CD4-positive, CD25-positive, alpha-beta regulatory T cell (primary cell): ENCODE results near the gene TPTE. TPM values are rescaled to one million over a fixed set of nuclear protein-coding genes. Genes with fewer than 3 reads are reported as not detected.
"Not testable (repeated sequence)": the region's sequence is repeated elsewhere in the genome, so short reads cannot be mapped to it uniquely, and the experiment has no call there.

Experiments
- ATAC-seq, 2 donors: fragments of 150-1000 bp; cut with Tn5 transposase; one replicate each; pipeline ENCODE4 v1.10.0; 2021; ENCODE audit warnings: low read depth in 2 of 2, moderate number of reproducible peaks in 2 of 2, moderate library complexity in 1 of 2
- DNase-seq, 3 donors: peaks; one replicate each; pipeline versions ENCODE4 v3.0.0 to v3.0.0-alpha.2; 2012 to 2022; ENCODE audit warnings: mixed read lengths in 1 of 3
- H3K27ac ChIP-seq: one replicate; pipeline ENCODE4 v1.7.0; 2013; ENCODE audit warnings: mild to moderate bottlenecking, low read length; ENCODE audit not compliant: insufficient read depth, poor library complexity, severe bottlenecking
- H3K27me3 ChIP-seq: one replicate; pipeline ENCODE4 v1.7.0; 2013; ENCODE audit warnings: low read length; ENCODE audit not compliant: control insufficient read depth, insufficient read depth
- H3K36me3 ChIP-seq: one replicate; pipeline ENCODE4 v1.7.0; 2013; ENCODE audit warnings: mild to moderate bottlenecking, low read length, moderate library complexity; ENCODE audit not compliant: control insufficient read depth, insufficient read depth
- H3K4me1 ChIP-seq: 2 replicates; pipeline ENCODE4 v1.7.0; 2013; ENCODE audit warnings: mild to moderate bottlenecking, low read length; ENCODE audit not compliant: insufficient read depth, control insufficient read depth, poor library complexity, severe bottlenecking
- H3K4me3 ChIP-seq: one replicate; pipeline ENCODE4 v1.7.0; 2013; ENCODE audit warnings: low read depth, mild to moderate bottlenecking, low read length, moderate library complexity
- H3K9me3 ChIP-seq, 2 experiments: 1 replicate in 1 of 2; 2 replicates in 1 of 2; pipeline ENCODE4 v1.7.0; 2013; ENCODE audit warnings: low read length in 2 of 2, mild to moderate bottlenecking in 1 of 2, moderate library complexity in 1 of 2; ENCODE audit not compliant: control insufficient read depth in 2 of 2
- H3K27ac Mint-ChIP-seq, 3 donors: one replicate each; pipeline ENCODE4 v1.8.0; 2020 to 2022; ENCODE audit warnings: mild to moderate bottlenecking in 3 of 3, mixed read lengths in 3 of 3, moderate library complexity in 2 of 3
- H3K27me3 Mint-ChIP-seq: one replicate; pipeline ENCODE4 v1.8.0; 2022; ENCODE audit warnings: mild to moderate bottlenecking, mixed read lengths
- H3K36me3 Mint-ChIP-seq: one replicate; pipeline ENCODE4 v1.8.0; 2020; ENCODE audit warnings: mixed read lengths
- H3K4me1 Mint-ChIP-seq, 4 donors: one replicate each; pipeline ENCODE4 v1.8.0; 2020 to 2022; ENCODE audit warnings: mixed read lengths in 4 of 4, mild to moderate bottlenecking in 1 of 4
- H3K4me3 Mint-ChIP-seq, 4 donors: one replicate each; pipeline ENCODE4 v1.8.0; 2020 to 2022; ENCODE audit warnings: mild to moderate bottlenecking in 4 of 4, mixed read lengths in 4 of 4, moderate library complexity in 3 of 4
- H3K9me3 Mint-ChIP-seq, 7 donors: one replicate each; pipeline ENCODE4 v1.8.0; 2020 to 2022; ENCODE audit warnings: mixed read lengths in 7 of 7, mild to moderate bottlenecking in 3 of 7, moderate library complexity in 2 of 7
- polyA plus RNA-seq, 4 donors: library from polyadenylated mRNA; unstranded; fragments of 300-500 nt; fragmentation: Illumina TruSeq; gene quantifications; one replicate each; pipeline ENCODE4 v1.2.3, GENCODE V29; 2021
- total RNA-seq: library from RNA; stranded (reverse); gene quantifications from one replicate; pipeline ENCODE4 v1.2.3, GENCODE V29; 2022

TPTE gene
- total RNA-seq (not detected), polyA plus RNA-seq (not detected)

- H3K4me3 ChIP-seq = no peak within 1 kb of the TSS
- Mint-ChIP-seq H3K9me3 (peaks cover 10 to 60% (median 30%) of the 10 kb centered on the region in 7 donors), H3K27ac (no peak within 1 kb of the TSS), H3K4me1 (peaks cover 0 to 4% (median 0%) of the 10 kb centered on the region in 4 donors), H3K36me3 (peaks cover 4% of the 10 kb centered on the region), H3K27me3 (no peaks in the 10 kb centered on the region), H3K4me3 (no peak within 1 kb of the TSS)
- H3K4me1 ChIP-seq = no peaks in the 10 kb centered on the region
- no peak for DNase-seq
- ATAC-seq = no peak
- peaks cover 14 to 38% of the 10 kb centered on the region in 2 experiments for H3K9me3 ChIP-seq
- H3K36me3 ChIP-seq = no peaks in the 10 kb centered on the region
- H3K27me3 ChIP-seq = no peaks in the 10 kb centered on the region
- H3K27ac ChIP-seq = no peak within 1 kb of the TSS
Observed at GRCh38 chr21:10521091-10521598, at the start of gene TPTE. Gene TPTE (plus strand): TSS chr21:10521583. CDS start chr21:10538724, 17,141 bp downstream.

GRCh38 chr21:10471999-10472398 is 49.4 kb upstream of the TPTE start:
- not testable (repeated sequence) for H3K4me3 ChIP-seq, H3K36me3 ChIP-seq, H3K27me3 ChIP-seq

DNA sequence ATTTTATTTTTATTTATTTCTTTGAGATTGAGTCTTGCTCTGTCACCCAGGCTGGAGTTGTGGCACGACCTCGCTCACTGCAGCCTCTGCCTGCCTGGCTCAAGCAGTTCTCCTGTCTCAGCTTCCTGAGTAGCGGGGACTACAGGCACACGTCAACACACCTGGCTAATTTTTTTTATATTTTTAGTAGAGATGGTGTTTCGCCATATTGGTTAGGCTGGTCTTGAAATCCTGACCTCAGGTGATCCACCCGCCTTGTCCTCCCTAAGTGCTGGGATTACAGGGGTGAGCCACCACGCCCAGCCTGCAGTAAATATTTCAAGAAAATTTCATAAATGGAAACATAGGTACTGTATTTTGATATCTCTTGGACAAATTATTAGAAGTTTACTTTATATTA is 43.6 kb upstream of the TPTE start:
- H3K36me3 Mint-ChIP-seq, DNase-seq, ATAC-seq, H3K36me3 ChIP-seq, H3K4me1 Mint-ChIP-seq, H3K27me3 Mint-ChIP-seq, H3K27ac Mint-ChIP-seq, H3K4me3 Mint-ChIP-seq, H3K4me3 ChIP-seq, H3K27ac ChIP-seq, H3K27me3 ChIP-seq, H3K4me1 ChIP-seq: not testable (repeated sequence)
- peaks cover 0 to 11% of the 10 kb centered on the region in 2 experiments for H3K9me3 ChIP-seq
- peaks cover 0 to 22% (median 16%) of the 10 kb centered on the region in 7 donors for H3K9me3 Mint-ChIP-seq

More at GRCh38 chr21:10471999-10472398, 49.4 kb upstream of the TPTE start:
- H3K4me3 Mint-ChIP-seq, H3K36me3 Mint-ChIP-seq, H3K27ac ChIP-seq, H3K4me1 ChIP-seq, H3K9me3 ChIP-seq, H3K27me3 Mint-ChIP-seq, H3K4me1 Mint-ChIP-seq, DNase-seq, ATAC-seq, H3K27ac Mint-ChIP-seq: not testable (repeated sequence)
- H3K9me3 Mint-ChIP-seq = peaks cover 0 to 12% (median 8%) of the 10 kb centered on the region in 7 donors

DNA sequence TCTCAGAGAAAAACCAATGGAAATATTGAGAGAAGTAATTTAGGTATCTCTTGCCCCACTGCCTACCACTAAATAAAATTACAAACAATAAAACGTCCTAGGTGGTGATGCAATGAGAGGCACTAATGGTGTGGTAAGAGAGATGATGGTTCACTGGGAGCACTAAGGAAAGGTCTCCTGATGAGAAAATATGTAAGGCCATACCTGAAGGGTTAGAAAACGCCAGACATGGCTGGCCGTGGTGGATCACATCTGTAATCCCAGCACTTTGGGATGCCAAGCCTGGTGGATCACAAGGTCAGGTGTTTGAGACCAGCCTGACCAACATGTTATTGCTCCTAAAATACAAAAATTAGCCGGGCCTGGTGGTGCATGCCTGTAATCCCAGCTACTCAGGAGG is 41.5 kb upstream of the TPTE start:
- DNase-seq, H3K4me3 ChIP-seq, H3K36me3 Mint-ChIP-seq, ATAC-seq, H3K27ac Mint-ChIP-seq, H3K27me3 Mint-ChIP-seq, H3K27ac ChIP-seq, H3K4me1 ChIP-seq, H3K4me1 Mint-ChIP-seq, H3K36me3 ChIP-seq, H3K4me3 Mint-ChIP-seq, H3K27me3 ChIP-seq: not testable (repeated sequence)
- H3K9me3 ChIP-seq = peaks cover 0 to 11% of the 10 kb centered on the region in 2 experiments
- peaks cover 0 to 26% (median 18%) of the 10 kb centered on the region in 7 donors for H3K9me3 Mint-ChIP-seq

- H3K4me3 ChIP-seq, H3K9me3 ChIP-seq, H3K4me1 ChIP-seq, H3K4me3 Mint-ChIP-seq, H3K27me3 ChIP-seq, H3K4me1 Mint-ChIP-seq, ATAC-seq, H3K27ac ChIP-seq, H3K36me3 ChIP-seq, H3K36me3 Mint-ChIP-seq, H3K27me3 Mint-ChIP-seq, H3K27ac Mint-ChIP-seq, DNase-seq: not testable (repeated sequence)
- H3K9me3 Mint-ChIP-seq = peaks cover 0 to 17% (median 11%) of the 10 kb centered on the region in 7 donors
Observed at GRCh38 chr21:10484864-10485263, 36.5 kb upstream of the TPTE start.

GRCh38 chr21:10490453-10490852 is 30.9 kb upstream of the TPTE start:
- H3K36me3 Mint-ChIP-seq, H3K4me3 Mint-ChIP-seq, H3K4me3 ChIP-seq, H3K27ac ChIP-seq, ATAC-seq, H3K27me3 ChIP-seq, H3K36me3 ChIP-seq, H3K9me3 Mint-ChIP-seq, H3K4me1 ChIP-seq, H3K9me3 ChIP-seq, DNase-seq, H3K4me1 Mint-ChIP-seq, H3K27me3 Mint-ChIP-seq, H3K27ac Mint-ChIP-seq: not testable (repeated sequence)

GRCh38 chr21:10511116-10511515 is 10.3 kb upstream of the TPTE start:
- Histone ChIP-seq H3K9me3 (peaks cover 5 to 10% of the 10 kb centered on the region in 2 experiments), H3K27me3 (no peaks in the 10 kb centered on the region), H3K27ac (no peak overlapping the region), H3K4me3 (no peak overlapping the region), H3K36me3 (no peaks in the 10 kb centered on the region), H3K4me1 (no peaks in the 10 kb centered on the region)
- peaks cover 3 to 23% (median 12%) of the 10 kb centered on the region in 7 donors for H3K9me3 Mint-ChIP-seq
- H3K4me3 Mint-ChIP-seq = no peak overlapping the region
- H3K4me1 Mint-ChIP-seq = no peaks in the 10 kb centered on the region
- no peak for ATAC-seq
- H3K27me3 Mint-ChIP-seq = no peaks in the 10 kb centered on the region
- no peaks in the 10 kb centered on the region for H3K36me3 Mint-ChIP-seq
- H3K27ac Mint-ChIP-seq = no peak overlapping the region
- no peak for DNase-seq

DNA sequence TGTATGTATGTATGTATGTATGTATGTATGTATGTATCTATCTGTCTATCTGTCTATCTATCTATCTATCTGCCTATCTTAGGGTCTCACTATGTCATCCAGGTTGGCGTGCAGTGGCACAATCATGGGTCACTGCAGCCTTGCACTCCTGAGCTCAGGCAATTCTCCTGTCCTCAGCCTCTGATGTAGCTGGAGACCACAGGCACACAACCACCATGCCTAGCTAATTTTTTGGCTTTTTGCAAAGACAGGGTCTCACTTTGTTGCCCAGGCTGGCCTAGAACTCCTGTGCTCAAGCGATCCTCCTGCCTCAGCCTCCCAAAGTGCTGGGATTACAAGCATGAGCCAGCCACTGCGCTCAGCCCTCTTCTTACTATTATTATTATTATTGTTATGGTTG is 4.5 kb upstream of the TPTE start:
- not testable (repeated sequence) for H3K27me3 ChIP-seq, H3K4me1 Mint-ChIP-seq, ATAC-seq, H3K36me3 Mint-ChIP-seq, H3K27ac ChIP-seq, H3K4me3 Mint-ChIP-seq, H3K27me3 Mint-ChIP-seq, H3K4me1 ChIP-seq, H3K36me3 ChIP-seq, DNase-seq, H3K4me3 ChIP-seq
- H3K27ac Mint-ChIP-seq = peak overlapping the region in 1 of 3 donors; percentile 50
- peaks cover 10 to 45% (median 29%) of the 10 kb centered on the region in 7 donors for H3K9me3 Mint-ChIP-seq
- H3K9me3 ChIP-seq = peaks cover 11 to 33% of the 10 kb centered on the region in 2 experiments
